GM21825 (cell line): ENCODE results near the gene PBX4.
"Not testable (repeated sequence)": the region's sequence is repeated elsewhere in the genome, so short reads cannot be mapped to it uniquely, and the experiment has no call there.

Experiments
- ATAC-seq: cut with Tn5 transposase; IDR thresholded peaks from one replicate; pipeline ENCODE4 v1.9.1; 2021; ENCODE audit warnings: mild to moderate bottlenecking, moderate library complexity; ENCODE audit not compliant: unreplicated experiment

The PBX4 gene, protein sequence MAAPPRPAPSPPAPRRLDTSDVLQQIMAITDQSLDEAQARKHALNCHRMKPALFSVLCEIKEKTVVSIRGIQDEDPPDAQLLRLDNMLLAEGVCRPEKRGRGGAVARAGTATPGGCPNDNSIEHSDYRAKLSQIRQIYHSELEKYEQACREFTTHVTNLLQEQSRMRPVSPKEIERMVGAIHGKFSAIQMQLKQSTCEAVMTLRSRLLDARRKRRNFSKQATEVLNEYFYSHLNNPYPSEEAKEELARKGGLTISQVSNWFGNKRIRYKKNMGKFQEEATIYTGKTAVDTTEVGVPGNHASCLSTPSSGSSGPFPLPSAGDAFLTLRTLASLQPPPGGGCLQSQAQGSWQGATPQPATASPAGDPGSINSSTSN

DNA sequence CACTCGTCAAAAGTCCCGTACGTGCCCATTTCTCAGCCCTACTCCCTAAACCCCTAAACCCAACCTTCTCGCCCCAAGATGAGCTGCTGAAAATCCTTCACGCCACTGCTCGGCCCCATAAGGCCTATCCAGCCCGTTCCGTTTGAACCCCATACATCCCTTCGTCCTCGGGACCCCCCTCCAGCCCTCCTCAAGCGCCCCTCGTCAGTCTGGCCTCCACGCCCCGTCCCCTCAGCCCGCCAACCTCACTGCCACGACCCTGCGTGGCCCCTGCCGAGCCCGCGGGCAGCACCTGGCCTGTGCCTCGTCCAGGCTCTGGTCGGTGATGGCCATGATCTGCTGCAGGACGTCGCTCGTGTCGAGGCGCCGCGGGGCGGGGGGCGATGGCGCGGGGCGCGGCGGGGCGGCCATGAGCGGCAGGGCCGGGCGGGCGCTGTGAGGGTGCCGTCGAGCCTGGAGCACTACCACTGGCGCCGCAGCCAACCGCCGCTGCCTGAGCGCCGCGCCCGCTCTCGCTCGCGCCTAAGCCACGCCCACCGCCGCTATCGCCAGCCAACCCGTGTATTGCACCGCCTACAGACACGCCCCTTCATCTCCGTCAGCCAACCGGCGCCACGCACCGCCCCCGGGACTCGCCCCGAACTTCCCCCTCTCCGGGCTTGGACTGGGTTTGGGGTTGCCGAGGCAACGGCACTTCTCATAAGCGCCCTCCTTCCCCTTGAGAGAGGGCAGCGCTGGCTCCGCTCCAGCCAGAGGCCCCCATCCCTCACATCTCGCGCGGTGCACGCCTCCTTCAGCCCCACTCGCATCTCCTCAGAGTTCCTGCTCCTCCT lies at the start of gene PBX4:
TSS of gene PBX4 (minus strand) at position 469 of the 833 bp plus-strand sequence. CDS start at position 411, 58 bp downstream.
- peak; percentile 96 for ATAC-seq

DNA sequence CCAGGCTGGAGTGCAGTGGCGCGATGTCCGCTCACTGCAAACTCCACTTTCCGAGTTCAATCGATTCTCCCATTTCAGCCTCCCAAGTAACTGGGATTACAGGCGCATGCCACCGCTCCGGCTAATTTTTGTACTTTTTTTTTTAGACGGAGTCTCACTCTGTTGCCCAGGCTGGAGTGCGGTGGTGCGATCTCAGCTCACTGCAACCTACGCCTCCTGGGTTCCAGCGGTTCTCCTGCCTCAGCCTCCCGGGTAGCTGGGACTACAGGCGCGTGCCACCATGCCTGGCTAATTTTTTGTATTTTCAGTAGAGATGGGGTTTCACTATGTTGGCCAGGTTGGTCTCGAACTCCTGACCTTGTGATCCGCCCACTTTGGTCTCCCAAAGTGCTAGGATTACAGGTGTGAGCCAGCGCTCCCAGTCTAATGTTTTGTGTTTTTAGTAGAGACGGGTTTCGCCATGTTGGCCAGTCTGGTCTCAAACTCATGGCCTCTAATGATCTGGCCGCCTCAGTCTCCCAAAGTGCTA lies 47.0 kb upstream of the PBX4 start:
- ATAC-seq, result not testable (repeated sequence)

DNA sequence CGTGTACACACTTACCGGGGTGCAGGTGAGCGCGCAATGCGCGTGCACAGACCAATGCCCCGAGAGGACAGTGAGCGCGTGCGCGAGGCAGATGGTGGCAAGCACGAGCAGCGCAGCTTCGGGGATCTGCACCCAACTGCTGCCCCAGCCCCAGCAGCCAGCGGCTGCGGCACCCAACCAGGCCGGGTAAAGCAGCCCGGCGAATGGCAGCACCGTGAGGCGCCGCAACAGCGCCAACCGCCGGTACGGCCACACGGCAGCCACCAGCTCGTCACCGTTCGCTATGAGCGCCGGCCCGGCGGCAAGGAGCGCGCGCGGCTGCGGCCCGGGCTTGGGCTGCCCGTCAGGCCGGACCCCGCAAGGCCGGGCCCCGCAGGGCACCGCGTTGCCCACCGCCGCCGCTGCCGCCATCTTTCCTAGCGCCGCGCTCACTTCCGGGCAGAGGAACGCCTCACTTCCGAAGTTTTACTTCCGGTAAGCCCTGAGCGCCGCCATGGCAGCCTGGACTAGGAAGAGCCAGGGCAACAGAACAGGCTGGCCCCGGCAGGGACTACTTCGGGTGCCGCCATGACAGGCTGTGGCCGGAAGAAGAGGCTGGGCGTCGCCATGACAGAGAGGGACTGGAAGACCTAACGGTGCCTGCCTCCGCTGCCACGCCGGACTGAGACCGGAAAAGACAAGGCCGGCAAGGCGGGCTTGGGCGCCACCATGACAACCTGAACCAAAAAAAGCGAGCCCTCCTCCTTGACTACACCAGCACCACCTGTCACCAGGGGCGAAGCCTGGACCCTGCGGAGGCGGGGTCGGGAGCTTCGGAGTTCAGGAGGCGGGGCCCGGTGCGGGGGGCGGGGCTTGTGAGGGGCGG lies 45.0 kb upstream of the PBX4 start, which contains the start of gene ATP13A1:
TSS of gene ATP13A1 (minus strand) at position 421 of the 865 bp plus-strand sequence. CDS start at position 411, 10 bp downstream.
- peak; percentile 59 for ATAC-seq

DNA sequence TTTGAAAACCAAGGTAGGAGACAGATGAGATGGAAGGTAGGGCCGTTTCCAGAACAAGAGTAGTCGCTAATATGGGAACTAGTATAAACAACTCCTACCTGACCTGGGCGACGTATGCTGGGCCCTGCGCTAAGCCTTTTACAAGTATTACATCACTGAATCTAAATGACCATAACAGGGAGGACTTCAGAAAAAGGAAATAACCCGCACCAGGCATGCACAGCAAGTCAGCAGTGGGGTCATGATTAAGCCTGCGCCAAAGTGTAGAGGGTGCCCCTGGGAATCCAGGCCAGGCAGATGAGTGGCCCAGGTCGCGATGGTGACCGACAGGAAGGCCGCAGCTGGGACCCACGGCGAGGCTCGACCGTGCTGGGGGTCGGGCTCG lies 44.4 kb upstream of the PBX4 start:
- ATAC-seq, result peak; percentile 9

DNA sequence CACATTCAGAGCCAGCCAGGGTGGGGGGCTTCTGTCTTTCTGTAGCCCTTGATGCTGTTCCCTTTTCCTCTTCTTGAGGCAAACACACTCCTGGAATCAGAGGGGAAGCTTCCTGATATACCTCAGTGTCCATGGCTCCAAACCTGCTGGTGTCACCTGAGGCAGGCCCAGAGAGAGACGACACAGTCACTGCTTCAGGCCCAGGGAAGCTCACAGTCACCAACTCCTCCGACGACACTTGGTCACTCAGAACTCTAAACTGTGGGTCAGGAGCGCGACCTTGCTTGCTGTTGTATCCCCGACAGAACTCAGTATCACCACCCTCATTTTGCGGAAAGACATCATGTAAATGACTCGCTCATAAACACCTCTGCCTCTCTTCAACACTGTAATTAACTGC lies 43.9 kb upstream of the PBX4 start:
- ATAC-seq, result no peak

DNA sequence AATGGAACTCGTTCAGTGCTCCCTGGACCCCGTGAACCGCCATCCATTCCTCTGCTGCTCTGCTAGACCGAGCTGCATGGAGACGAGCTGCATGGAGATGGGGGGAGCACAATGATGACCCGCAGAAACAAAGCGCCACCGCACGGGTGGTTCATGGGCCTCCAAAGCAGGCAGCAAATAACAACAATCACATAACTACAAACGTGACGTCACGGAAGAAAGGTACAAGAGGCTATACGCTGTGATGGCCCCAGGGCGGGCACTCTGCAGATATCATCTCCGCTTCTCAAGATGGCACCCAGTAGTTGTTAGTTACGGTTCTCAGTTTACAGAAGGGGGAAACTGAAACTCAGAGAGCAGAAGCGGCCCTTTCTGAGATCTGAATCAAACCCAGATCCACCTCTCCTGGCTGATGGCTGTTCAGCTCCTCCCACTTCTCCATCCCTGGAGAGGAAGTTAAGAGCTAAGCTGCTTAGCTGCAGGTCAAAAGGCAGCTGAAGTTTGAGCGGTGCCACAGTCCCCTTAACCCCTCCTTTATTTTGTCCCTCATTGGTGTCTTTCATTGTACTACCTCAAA lies 43.3 kb upstream of the PBX4 start:
- ATAC-seq, result peak; percentile 43

DNA sequence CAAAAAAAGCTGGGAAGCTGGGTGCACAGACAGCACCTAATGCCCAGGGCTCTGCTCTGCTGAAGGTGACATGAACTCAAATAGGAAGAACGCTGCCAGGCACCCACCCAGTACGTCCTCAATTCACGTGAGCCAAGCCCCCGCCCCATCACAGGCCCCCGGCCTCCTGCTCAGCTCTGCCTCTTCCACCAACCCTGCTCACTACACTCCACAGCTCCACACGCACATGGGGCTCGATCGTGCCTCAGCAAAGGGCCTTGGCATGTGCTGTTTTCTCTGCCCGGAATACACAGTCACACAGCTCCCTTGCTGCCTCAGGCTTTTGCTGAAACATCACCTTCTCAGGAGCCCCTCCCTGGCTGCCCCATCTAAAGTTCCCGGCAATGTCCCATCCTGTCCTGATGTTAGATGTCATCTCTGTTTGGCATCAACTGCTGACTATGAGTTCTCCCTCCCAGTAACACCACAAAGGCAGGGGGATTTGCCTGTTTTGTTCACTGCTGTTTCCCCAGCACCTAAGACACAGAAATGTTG lies 42.7 kb upstream of the PBX4 start:
- no peak for ATAC-seq

DNA sequence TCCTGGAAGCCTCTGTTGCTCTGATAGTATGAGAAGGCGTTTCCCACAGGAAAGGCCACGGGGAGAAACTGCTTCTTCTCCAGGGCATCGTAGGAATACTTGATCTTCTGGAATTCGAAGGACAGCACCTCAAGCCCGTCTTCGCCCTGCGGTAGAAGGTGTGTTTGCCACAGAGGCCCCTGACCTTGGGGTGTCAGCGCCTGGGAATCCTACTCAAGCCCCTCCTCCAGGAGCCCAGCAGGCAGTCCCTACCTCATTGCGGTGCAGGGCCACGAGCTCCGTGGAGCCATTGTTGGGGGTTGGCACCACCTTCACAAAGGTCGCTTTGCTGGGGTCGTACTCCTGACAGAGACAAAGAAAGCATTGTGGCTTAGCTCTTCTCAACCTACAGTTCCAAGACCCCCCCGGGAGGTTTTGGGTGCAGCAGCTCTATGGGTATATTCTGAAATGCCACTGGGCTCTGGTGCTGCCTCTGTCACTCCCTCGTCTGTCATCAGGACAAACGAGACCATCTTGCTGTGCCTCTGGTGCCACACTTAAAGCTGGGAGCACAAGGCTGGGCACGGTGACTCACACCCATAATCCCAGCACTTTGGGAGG lies 41.3 kb upstream of the PBX4 start:
- no peak for ATAC-seq

DNA sequence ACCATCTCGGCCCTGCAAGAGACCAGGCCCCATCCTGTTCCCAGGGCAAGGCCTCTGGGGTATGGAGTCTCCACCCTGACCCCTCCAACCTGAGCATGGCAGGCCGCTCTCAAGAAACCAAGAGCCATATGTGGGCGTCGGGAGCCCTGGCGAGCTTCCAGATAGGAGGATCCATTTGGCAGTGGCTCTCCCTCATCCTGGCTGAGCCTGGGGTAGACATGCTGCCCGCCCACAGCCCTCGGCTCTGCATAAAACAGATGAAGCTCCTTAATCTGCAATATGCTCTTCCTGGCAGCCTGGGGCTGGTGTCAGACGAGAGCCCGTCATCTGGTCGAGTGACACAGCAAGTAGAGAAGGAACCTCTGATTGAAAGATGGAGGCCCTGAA lies 38.9 kb upstream of the PBX4 start:
- ATAC-seq, result no peak

DNA sequence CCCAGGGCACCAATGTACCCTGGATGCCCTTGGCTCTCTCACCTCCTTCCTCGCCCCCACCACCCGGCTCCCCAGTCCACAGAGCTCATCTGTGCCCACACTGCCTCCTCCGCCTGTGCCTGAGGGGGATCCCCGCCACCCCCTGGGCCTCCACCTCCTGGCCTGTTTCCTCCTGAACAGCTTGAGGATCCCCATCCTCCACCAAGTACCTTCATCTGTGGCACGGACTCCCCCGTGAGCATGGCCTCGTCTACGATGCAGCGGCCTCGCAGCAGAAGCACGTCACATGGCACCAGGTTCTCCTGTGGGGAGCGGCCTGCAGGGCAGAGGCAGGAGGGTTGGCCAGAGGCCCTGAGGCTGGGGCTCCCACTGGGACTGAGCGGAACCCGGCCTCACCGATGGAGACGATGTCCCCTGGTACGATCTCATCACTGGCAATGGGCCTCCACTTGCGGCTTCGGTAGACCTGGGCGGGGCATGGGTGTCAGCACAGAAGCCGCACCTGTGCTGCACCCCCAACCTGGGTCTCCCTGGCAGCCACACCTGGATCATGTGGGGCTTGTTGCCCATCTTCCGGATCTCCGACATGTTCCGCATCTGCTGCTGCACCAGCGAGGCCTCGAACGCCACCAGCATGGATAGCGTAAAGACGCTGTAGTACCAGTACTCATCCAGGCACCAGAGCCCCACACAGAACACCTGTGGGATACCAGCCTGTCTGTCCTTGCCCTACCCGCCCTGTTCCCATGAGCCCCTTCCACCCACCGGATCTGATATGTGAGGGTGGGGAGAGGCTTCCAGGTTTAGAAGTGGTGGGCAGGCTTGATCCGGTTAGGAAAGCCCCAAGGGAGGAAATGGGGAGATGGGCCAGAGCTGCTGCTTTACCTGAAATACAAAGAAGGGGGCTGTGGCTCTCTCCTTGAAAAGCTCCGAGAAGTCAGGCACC lies 38.2 kb upstream of the PBX4 start:
- no peak for ATAC-seq

DNA sequence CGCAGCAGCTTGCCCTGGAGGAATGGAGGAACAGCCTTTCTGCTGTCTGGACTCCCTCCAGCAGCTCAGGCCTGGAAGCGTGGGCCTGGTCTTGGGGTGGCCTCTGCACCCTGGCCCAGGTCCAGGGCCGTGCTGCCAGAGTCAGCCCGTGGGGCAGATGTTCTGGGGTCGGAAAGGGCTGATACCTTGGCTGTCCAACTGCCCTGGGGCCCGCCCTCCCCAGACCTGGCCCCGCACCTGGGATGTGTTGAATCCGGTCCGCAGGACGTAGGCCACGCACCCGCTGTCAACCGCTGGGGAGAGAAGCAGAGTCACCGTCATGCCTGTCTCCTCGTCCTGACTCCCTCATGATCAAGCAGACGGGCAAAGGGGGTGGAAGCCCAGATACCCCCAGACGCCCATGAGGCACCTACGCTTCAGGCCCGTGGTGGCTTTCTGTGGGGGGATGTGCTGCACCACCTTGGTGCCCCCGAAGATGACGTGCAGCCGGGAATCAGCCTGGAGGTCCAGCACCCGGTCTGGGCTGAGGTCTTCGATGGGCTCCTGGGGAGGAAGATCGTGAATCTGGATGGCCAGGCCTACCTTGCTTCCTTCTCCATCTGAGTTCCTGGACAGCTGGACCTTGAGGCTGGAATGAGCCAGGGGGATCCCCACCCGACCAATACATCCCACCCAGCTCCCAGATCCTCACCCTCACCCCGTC lies 37.3 kb upstream of the PBX4 start:
- no peak for ATAC-seq

DNA sequence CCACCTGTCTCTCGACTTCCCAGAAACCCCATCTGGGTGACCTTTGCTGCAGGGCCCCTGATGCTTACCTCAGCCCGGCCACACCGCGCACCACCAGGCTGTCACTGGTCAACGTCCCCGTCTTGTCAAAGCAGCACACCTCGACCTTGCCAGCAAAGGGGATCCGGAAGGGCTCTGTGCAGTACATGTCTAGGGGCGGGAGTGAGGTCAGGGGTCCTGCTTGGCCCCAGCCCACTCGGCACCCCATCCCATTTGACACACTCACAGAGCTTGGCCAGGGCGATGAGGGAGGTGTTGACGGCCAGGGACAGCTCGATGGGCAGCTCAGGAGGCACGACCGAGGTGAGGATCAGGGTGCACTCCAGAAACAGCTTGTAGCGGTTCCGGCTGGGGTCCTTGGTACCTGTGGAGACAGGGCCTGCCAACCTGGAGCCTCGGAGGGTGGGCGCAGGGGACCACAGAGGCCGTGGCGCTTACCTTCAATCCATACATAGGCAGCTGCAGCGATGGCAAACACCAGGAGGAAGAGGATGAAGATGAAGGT lies 36.6 kb upstream of the PBX4 start:
- no peak for ATAC-seq

DNA sequence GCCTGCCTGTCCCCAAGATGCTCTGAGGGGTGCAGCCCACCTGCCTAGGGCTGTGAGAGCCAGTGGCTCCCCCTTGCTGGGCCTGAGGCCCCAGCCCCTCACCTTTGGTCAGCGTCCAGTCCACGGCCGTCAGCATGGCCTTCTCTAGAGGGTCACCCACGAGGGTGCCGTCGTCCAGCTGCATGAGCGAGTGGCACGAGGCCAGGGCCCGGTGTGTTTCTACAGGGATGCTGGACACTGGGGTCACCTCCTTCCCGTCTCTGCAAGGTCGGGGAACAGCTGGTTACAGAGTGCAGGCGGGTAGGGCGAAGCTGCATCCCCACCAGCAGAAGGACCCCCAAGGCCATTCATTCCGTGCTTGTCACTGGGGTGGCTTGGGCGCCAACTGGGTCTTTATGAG lies 36.0 kb upstream of the PBX4 start:
- ATAC-seq, result no peak

DNA sequence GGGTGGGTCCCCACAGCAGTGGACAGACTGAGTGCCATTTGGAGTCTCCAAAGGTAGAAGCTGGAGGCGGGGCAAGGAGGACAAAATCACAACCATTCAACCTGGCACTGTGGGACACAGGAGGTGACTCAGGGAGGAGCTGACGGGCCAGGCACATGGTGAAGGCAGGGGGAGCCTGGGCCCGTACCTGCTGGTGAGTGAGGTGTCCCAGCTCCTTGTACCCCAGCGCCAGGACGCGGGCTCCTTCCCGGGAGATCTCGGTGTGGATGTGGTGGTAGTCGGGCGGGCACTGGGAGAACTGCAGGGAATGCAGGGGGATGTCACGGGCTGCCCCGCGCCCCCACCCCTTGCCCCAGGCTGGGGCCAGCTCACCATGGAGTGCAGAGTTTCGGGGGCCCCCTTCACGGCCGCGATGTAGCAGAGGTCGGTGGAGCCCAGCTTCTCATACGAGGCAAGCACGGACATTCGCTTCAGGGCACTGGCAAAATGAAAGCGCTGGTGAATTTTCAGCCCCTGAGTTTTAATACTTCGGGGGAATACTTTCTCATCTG lies 35.2 kb upstream of the PBX4 start:
- ATAC-seq, result no peak

DNA sequence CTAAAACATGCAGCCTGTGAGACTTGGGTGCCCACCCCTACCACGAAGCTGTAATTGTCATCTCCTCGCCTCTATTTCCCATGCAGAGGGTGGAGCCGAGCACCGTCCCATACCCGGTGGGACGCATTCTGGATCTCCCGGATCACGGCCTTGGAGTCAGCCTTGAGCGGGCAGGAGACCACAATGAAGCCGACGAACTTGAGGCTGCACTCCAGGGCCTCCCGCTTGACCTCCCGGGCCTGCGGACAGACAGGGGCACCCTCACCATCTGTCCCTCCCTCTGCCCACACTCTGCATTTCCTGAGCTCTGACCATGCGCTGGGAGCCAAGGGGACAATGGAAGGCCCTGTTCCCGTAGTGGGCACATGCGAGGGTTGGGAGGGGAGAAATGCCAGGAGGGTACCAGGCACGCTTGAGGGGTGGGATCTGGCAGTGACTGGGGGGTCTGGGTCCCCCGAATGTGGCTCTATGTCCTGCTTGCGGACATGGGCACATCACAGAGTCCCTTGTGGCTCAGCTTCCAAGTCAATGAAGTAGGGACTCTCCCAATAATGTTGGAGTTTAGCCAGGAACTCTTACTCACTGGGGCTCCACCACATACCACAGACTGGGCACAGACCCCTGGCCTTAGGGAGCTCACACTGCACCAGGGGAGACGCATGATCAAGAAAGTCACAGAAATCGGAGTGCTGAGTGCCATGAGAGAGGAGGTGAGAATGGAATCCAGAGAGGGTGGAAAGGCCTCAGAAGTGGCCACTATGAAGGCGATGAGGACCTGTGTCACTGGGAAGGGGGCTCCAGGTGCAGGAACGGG lies 34.2 kb upstream of the PBX4 start:
- no peak for ATAC-seq

DNA sequence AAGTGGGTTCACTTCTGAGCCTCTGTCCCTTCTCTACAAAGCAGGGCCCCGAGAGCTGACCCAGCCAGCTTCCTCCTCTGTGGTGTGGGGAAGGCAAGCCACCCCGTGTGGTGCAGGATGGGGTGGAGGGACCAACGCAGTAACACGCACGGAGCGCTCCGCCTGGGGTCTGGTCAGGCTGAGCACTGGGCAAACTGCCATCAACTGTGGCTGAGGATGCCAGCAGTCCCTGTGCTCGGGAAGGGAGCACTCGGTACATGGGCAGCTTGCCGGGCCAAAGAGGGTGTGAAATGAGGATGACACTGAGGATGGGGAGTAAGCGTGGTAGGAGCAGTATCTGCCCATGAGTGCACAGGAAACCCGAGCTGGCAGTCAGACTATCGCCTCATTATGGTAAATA lies 32.6 kb upstream of the PBX4 start:
- no peak for ATAC-seq

DNA sequence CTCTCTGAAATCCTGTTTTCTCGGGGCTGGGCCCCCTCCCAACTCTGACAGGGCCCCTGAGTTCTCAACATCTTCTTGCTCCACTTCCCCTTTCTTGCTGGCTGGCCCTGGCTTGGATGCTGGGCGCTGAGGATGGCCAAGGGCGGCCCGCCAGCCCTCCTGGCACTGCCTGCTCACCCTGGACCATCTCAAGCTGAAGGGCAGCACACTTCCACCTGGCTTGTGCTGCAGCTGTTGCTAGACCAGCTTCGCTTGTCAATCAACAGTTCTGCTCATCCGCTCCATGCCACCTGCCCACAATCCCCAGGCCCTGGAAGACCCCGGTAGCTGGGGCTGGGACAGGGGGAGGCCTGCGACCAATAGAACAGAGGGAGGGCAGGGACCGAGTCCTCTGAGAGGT lies 31.8 kb upstream of the PBX4 start:
- ATAC-seq, result no peak
